ENCODE results near the gene SHISA6.

DNA sequence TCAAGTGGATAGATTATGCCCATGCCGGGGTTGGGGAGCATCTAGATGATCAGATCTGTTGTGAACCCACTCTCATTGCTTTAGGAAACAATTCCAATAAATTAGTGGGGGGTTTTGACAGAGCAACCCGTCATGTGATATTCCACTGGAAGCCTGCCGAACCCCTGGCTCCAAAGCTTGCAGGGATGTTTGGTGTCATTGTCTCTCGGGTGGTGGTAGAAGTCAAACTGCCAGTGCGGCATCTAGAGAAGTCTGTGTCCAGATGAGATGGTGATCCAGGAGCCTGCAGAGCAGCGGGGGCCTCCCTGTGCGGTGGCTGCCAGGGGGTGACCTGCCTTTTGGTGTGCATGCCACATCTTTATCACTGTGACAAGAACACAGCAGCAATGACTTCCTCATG lies 91.7 kb downstream of the SHISA6 start:
- TF ChIP-seq CTCF (IDR thresholded peaks at IDR 0.05) = no peak
- TF ChIP-seq, protein P1, sequence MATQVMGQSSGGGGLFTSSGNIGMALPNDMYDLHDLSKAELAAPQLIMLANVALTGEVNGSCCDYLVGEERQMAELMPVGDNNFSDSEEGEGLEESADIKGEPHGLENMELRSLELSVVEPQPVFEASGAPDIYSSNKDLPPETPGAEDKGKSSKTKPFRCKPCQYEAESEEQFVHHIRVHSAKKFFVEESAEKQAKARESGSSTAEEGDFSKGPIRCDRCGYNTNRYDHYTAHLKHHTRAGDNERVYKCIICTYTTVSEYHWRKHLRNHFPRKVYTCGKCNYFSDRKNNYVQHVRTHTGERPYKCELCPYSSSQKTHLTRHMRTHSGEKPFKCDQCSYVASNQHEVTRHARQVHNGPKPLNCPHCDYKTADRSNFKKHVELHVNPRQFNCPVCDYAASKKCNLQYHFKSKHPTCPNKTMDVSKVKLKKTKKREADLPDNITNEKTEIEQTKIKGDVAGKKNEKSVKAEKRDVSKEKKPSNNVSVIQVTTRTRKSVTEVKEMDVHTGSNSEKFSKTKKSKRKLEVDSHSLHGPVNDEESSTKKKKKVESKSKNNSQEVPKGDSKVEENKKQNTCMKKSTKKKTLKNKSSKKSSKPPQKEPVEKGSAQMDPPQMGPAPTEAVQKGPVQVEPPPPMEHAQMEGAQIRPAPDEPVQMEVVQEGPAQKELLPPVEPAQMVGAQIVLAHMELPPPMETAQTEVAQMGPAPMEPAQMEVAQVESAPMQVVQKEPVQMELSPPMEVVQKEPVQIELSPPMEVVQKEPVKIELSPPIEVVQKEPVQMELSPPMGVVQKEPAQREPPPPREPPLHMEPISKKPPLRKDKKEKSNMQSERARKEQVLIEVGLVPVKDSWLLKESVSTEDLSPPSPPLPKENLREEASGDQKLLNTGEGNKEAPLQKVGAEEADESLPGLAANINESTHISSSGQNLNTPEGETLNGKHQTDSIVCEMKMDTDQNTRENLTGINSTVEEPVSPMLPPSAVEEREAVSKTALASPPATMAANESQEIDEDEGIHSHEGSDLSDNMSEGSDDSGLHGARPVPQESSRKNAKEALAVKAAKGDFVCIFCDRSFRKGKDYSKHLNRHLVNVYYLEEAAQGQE (IDR thresholded peaks at IDR 0.05; ENCODE audit: insufficient read depth in 1 of 2, low read depth in 2 of 2, low read length in 1 of 2) = no peak

Data from Panc1 (cell line).